ENCODE measurements around the gene PRKN.

PRKN gene

DNA sequence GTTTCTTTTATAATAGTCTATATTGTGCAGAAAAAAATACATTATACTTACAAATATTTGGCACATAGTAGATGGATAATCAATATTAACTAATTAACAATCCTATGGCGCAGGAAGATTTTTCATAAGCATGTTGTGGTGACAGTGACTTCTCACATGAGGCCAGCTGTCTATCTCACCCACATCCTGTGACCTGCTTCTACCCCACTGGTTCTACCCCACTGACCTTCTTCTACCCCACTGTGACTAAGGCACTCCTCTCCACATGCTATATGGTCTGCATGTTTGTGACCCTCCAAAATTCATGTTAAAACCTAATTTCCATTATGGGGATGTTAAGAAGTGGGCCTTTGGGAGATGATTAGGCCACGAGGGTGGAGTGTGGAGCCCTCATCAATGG, 1058.9 kb downstream of the PRKN start:
- no peaks in the 10 kb centered on the region for H3K4me1 ChIP-seq
- no peaks in the 10 kb centered on the region for H3K27me3 ChIP-seq
- TF ChIP-seq, protein P1, sequence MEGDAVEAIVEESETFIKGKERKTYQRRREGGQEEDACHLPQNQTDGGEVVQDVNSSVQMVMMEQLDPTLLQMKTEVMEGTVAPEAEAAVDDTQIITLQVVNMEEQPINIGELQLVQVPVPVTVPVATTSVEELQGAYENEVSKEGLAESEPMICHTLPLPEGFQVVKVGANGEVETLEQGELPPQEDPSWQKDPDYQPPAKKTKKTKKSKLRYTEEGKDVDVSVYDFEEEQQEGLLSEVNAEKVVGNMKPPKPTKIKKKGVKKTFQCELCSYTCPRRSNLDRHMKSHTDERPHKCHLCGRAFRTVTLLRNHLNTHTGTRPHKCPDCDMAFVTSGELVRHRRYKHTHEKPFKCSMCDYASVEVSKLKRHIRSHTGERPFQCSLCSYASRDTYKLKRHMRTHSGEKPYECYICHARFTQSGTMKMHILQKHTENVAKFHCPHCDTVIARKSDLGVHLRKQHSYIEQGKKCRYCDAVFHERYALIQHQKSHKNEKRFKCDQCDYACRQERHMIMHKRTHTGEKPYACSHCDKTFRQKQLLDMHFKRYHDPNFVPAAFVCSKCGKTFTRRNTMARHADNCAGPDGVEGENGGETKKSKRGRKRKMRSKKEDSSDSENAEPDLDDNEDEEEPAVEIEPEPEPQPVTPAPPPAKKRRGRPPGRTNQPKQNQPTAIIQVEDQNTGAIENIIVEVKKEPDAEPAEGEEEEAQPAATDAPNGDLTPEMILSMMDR (IDR thresholded peaks at IDR 0.05): no peak
- no peaks in the 10 kb centered on the region for H3K9me3 ChIP-seq
- DNase-seq: no peak
- intact Hi-C loops (cut with DNase I; ENCODE audit: low total_unique reads): no loop called here
- H3K27ac ChIP-seq: no peak overlapping the region
- H3K36me3 ChIP-seq: no peaks in the 10 kb centered on the region
- H3K4me3 ChIP-seq: no peak overlapping the region

DNA sequence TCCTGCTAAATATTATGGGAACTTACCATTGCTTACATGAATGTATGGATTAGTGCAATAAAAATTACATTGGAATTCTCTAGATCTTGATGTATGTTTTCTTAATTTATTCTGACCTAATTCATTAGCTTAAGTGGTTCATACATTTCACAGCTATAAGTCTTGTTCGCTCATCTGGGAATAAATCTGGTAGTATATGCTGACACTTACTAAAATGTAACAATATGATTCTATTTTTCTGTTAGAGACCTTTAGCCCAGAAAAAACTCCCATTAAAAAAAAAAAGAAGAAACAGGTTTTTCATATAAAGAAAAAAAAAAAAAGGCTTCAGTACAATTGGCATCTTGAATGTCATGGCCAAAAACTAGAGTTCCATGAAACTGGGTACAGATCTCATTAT, 1059.6 kb downstream of the PRKN start:
- Histone ChIP-seq H3K4me3 (no peak overlapping the region), H3K4me1 (no peaks in the 10 kb centered on the region), H3K9me3 (no peaks in the 10 kb centered on the region), H3K36me3 (no peaks in the 10 kb centered on the region), H3K27ac (no peak overlapping the region), H3K27me3 (no peaks in the 10 kb centered on the region)
- intact Hi-C loops (cut with DNase I; ENCODE audit: low total_unique reads): no loop called here
- DNase-seq: no peak
- TF ChIP-seq, protein P1 (IDR thresholded peaks at IDR 0.05): no peak

DNA sequence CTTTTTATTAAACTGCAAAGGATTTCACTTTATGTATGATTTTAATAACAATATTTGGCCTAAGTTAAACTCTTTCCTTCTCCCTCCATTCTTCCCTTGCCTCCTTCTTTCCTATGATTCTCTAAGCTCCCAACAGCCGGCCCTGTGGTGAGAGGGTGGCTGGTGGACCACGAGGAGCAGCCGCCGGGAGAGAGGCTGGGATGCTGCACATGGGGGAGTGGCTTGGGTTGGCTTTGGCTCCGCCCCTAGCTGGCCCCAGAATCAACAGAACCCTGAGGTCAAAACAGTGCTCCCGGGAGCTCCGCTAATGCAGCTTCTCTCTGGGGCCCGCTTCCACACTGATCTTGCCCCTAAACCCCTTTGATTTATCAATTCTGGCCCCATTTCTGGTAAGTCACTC, 1063.9 kb downstream of the PRKN start:
- H3K27me3 ChIP-seq: no peaks in the 10 kb centered on the region
- no peak overlapping the region for H3K27ac ChIP-seq
- H3K4me3 ChIP-seq: no peak overlapping the region
- DNase-seq: no peak
- no peaks in the 10 kb centered on the region for H3K36me3 ChIP-seq
- TF ChIP-seq, protein P1 (IDR thresholded peaks at IDR 0.05): no peak
- H3K9me3 ChIP-seq: no peaks in the 10 kb centered on the region
- no peaks in the 10 kb centered on the region for H3K4me1 ChIP-seq
- intact Hi-C loops (cut with DNase I; ENCODE audit: low total_unique reads): no loop called here

DNA sequence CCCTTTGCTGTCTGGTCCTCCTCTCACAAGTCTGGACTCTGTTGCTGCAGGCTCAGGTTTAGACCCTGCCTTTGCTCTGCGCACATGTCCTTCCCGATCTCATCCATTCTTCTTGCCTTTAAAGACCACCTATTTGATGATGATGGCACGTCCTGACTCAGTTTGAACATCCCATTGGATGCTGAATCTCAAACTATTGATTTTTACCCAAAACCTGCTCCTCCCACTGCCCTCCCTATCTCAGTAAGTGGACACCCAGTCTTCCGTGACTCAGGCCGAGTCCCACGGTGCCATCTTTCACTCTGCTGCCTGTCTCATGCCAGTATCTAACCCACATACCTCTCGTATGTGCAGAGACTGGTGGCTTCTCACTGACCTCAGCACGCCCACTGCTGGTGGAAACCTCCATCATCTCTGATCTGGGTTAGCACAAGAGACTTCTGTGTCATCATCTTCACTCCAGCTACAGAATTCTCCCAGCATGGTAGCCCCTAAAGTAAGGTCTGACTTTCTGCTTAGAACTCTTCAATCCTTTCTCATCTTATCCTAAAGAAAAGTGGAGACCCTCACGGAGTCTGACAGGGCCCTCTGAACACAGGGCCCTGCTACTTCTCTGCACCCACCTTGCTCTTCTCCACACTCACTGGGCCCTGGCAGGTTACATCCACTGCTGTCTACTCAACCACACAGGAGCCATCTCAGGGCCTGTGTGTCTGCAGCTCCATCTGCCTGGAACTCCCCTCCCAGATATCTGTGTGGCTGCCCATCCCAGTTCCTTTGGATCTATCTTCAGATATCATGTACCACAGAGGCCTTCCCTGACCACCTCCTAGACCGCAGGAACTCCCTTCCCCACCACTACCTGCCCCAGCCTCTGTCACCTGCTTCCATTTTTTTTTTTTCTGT, 1066.6 kb downstream of the PRKN start:
- intact Hi-C loops (cut with DNase I; ENCODE audit: low total_unique reads): no loop called here
- no peak overlapping the region for H3K27ac ChIP-seq
- no peak overlapping the region for H3K4me3 ChIP-seq
- H3K9me3 ChIP-seq: no peaks in the 10 kb centered on the region
- no peaks in the 10 kb centered on the region for H3K4me1 ChIP-seq
- H3K27me3 ChIP-seq: no peaks in the 10 kb centered on the region
- no peak for DNase-seq
- no peaks in the 10 kb centered on the region for H3K36me3 ChIP-seq
- TF ChIP-seq, protein P1 (IDR thresholded peaks at IDR 0.05): no peak

DNA sequence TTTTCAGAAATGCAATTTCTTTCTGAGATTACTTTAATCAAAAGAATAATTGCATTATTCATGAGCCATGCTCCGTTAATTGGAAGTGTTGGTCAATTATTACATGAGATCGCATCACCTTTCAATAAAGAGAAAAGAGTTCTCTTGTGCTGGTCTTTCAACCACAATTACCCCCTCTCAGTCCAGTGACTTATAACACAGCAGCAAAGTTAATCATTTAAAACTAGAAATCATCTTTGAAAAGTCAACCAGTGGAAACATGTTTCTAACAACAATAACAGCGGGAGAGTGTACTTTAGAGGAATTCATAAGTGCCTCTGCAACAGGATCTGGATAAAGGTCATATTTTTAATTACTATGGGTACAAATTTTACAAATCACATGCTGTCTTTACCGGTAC, 1069.4 kb downstream of the PRKN start:
- DNase-seq: no peak
- H3K4me3 ChIP-seq: no peak overlapping the region
- H3K4me1 ChIP-seq: peaks cover 0 to 5% (median 0%) of the 10 kb centered on the region in 4 donors
- no peaks in the 10 kb centered on the region for H3K36me3 ChIP-seq
- intact Hi-C loops (cut with DNase I; ENCODE audit: low total_unique reads): no loop called here
- no peaks in the 10 kb centered on the region for H3K9me3 ChIP-seq
- TF ChIP-seq, protein P1 (IDR thresholded peaks at IDR 0.05): no peak
- H3K27ac ChIP-seq: no peak overlapping the region
- no peaks in the 10 kb centered on the region for H3K27me3 ChIP-seq

Measured in tibial artery (tissue), 4 donors.